HG03045 (cell line): Measurements from ENCODE around the gene OCLN.
A peak's percentile ranks its signal among the peaks of the same experiment; 100 is the strongest.
"Not testable (repeated sequence)": the region's sequence is repeated elsewhere in the genome, so short reads cannot be mapped to it uniquely, and the experiment has no call there.

Experiments
- ATAC-seq: cut with Tn5 transposase; IDR thresholded peaks from one replicate; pipeline ENCODE4 v1.9.1; 2021; ENCODE audit warnings: mild to moderate bottlenecking, moderate library complexity; ENCODE audit not compliant: unreplicated experiment

The OCLN gene, protein sequence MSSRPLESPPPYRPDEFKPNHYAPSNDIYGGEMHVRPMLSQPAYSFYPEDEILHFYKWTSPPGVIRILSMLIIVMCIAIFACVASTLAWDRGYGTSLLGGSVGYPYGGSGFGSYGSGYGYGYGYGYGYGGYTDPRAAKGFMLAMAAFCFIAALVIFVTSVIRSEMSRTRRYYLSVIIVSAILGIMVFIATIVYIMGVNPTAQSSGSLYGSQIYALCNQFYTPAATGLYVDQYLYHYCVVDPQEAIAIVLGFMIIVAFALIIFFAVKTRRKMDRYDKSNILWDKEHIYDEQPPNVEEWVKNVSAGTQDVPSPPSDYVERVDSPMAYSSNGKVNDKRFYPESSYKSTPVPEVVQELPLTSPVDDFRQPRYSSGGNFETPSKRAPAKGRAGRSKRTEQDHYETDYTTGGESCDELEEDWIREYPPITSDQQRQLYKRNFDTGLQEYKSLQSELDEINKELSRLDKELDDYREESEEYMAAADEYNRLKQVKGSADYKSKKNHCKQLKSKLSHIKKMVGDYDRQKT

DNA sequence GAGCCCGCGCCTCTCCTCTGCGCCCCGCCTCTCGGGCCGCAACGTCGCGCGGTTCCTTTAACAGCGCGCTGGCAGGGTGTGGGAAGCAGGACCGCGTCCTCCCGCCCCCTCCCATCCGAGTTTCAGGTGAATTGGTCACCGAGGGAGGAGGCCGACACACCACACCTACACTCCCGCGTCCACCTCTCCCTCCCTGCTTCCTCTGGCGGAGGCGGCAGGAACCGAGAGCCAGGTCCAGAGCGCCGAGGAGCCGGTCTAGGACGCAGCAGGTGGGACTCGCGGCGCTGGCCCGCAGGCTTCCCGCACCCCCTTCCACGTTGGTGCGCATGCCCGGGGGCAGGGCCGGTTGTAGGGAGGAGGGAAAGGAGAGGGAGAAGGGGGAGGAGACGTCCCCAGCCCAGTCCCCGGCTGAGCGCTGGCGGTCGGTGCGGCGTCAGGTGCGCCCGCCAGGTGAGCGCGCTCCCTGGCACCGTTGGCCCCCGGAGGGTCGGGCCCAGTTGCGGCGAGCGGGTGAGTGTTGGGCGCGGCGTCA, at the start of gene OCLN:
TSS of gene OCLN (plus strand) at position 400 of the 532 bp plus-strand sequence. CDS start 11,455 bp downstream, outside the sequence.
- ATAC-seq = no peak

DNA sequence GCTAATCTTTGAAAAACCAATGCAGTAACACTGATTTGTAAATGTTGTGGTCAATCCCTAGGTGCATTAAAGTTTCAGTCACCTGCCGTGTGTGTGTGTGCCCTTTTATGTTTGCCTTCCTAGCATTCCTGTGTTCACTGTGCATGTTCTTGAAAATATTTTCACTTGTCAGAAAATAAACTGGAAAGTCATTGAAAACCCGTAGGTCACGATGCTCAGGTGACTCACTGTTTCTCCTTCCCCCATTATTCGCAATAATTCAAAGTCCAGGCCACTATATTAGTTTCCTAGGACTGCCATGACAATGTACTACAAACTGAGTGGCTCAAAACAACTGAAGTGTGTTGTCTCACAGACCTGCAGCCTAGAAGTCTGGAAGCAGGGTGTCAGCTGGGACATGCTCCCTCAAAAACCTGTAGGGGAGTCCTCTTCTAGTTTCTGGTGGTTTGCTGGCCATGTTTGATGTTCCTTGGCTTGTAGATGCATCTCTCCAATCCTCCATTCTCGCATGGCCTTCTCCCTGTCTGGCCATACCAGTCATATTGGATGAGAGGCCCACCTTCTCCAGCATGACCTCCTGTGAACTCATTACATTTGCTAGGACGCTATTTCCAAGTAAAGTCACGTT, 48.3 kb upstream of the OCLN start:
- ATAC-seq = no peak

DNA sequence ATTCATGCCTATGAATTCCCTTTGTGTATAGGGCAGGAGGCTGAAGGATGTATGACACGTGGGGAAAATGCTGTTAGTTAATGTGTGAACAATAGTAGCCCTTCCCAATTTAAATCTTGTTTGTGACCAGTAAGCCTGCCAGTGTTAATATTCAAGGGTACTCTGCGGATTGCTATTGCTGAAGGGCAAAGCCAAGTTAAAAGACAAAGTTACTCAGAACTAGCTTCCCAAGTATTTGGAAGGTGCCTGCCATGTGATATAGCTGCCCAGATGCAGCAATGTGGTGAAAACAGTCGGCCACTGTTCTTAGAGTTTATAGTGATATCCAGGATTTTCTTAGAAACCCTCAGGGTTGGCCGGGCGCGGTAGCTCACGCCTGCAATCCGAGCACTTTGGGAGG, 43.1 kb upstream of the OCLN start:
- no peak for ATAC-seq

DNA sequence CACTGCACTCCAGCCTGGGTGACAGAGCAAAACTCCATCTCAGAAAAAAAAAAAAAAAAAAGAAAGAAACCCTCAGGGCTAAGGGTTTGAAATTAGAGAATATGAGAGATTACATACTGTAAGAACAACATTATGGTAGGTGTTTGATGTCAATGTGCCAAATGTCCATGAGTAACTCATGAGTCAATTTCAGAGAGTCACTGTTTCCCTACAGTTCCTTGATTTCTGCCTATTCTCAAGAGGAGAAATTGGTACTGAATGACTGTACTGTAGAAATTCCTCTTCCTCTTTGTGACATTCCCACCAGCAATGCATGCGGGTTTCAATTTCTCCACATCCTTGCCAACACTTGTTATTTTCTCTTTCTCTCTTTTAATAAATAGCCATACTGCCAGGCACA, 42.5 kb upstream of the OCLN start:
- ATAC-seq = no peak

DNA sequence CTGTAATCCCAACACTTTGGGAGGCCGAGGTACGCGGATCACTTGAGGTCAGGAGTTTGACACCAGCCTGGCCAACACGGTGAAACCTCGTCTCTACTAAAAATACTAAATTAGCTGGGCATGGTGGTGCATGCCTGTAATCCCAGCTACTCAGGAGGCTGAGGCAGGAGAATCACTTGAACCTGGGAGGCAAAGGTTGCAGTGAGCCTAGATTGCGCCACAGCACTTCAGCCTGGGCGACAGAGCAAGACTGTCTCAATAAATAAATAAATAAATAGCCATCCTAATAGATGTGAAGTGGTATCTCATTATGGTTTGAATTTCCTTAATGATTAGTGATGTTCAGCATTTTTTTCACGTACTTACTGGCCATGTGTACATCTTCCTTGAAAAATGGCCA, 42.1 kb upstream of the OCLN start:
- not testable (repeated sequence) for ATAC-seq

DNA sequence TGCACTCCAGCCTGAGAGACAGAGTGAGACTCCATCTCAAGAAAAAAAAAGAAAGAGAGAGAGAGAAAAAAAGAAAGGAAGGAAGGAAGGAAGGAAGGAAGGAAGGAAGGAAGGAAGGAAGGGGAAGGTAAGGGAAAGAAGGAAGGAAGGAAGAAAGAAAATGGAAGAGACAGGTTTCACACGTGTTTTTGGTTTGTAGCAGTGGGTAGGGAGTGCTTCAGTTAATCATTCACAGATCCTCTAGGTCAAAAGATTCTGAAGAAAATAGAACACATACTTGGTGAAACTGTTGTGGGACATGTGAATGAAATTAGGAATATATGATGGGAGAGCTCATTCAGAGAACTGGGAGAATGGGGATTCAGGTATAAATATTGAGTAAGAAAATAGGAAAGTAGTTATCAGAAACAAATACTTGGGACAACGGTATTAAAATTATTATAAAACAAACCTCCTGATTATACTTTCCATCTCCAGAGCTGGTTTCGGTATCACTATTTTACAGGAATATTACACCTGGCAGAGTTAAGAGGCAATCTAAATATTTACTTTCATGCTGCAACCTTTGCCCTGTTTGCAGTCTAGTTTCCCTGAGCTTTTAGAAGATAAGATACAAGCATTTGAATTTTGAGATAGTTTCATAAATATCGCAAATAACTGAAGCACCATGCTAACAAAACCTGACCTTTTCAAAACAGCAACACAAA, 40.5 kb upstream of the OCLN start:
- ATAC-seq = no peak

DNA sequence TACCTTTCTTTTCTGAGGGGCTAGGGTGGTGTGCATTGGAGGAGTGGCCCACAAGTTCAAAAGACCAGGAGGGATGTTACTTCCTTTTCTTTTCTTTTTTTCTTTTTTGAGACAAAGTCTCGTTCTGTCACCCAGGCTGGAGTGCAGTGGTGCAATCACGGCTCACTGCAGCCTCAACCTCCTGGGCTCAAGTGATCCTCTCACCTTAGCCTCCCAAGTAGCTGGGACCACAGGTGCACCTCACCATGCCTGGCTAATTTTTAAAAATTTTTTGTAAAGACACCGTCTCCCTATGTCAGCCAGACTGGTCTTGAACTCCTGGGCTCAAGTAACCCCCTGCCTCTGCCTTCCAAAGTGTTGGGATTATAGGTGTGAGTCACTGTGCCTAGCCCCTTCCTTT, 39.1 kb upstream of the OCLN start:
- not testable (repeated sequence) for ATAC-seq

DNA sequence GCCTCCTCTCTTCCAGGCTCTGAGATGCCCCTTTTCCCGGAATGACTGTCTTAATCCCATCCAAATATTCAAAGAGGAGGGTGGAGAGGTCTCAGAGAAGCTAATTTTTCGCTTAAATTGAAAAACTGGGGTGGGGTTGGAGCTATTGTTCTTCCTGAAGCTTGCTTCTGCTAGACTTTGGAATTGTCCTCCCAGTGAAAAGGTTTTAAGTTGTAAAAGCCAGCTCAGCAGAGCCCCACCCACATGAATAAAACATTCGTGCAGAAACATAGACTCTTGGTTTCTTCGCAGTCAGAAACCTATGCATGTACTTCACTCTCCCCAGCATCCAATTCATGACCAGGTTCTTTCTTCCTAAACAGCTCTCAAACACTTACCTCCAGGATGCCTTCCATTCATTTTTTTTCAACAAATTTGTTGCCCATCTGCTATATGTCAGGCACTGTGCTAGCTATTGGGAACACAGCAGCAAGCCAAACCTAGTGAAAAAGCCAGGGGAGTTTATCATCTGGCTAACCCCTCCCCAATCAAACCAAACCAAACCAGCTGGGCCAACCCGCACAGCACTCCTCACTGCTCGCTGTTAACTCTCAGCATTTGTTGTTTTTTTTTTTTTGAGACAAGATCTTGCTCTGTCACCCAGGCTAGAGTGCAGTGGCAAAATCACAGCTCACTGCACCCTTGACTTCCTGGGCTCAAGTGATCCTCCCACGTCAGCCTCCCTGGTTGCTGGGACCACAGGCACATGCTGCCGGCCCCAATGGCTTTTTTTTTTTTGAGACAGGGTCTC, 37.9 kb upstream of the OCLN start:
- ATAC-seq = no peak

DNA sequence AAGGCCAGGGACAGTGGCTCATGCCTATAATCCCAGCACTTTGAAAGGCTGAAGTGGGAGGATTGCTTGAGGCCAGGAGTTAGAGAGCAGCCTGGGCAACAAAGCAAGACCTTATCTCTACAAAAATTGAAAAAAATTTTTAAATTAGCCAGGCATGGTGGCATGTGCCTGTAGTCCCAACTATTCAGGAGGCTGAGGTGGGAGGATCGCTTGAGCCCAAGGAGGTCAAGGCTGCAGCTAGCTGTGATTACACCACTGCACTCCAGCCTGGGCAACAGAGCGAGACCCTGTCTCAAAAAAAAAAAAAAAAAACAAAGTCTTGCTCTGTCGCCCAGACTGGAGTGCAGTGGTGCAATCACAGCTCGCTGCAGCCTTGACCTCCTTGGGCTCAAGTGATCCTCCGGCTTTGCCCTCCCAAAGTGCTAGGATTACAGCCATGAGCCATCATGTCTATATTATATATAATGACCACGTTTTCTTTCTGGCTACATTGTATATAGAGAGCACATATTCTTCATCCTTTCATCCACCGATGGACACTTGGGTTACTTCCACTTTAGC, 37.1 kb upstream of the OCLN start:
- not testable (repeated sequence) for ATAC-seq

DNA sequence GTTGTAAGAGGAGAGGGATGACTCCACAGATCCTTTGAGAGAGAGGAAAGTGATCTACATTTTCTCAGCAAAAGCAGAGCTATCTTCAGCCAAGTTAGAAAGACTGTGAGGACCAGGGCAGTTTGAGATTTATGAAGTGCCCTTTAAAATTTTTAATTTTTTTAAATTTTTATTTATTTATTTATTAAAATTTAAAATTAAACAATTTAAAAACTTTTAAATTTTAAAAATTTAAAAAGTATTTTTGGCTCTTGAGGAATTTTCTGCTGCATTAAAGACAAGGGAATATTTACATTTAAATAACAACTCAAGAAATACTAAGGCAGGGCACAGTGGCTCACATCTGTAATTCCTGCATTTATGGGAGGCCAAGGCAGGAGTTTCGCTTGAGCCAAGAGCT, 30.4 kb upstream of the OCLN start:
- no peak for ATAC-seq

DNA sequence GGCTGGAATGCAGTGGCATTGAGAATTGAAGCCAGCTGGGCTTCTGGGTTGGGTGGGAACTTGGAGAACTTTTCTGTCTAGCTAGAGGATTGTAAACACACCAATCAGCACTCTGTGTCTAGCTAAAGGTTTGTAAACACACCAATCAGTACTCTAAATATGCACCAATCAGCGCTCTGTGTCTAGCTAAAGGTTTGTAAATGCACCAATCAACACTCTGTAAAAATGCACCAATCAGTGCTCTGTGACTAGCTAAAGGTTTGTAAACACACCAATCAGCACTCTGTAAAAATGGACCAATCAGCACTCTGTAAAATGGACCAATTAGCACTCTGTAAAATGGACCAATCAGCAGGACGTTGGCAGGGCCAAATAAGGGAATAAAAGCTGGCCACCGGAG, 26.2 kb upstream of the OCLN start:
- ATAC-seq = not testable (repeated sequence)

DNA sequence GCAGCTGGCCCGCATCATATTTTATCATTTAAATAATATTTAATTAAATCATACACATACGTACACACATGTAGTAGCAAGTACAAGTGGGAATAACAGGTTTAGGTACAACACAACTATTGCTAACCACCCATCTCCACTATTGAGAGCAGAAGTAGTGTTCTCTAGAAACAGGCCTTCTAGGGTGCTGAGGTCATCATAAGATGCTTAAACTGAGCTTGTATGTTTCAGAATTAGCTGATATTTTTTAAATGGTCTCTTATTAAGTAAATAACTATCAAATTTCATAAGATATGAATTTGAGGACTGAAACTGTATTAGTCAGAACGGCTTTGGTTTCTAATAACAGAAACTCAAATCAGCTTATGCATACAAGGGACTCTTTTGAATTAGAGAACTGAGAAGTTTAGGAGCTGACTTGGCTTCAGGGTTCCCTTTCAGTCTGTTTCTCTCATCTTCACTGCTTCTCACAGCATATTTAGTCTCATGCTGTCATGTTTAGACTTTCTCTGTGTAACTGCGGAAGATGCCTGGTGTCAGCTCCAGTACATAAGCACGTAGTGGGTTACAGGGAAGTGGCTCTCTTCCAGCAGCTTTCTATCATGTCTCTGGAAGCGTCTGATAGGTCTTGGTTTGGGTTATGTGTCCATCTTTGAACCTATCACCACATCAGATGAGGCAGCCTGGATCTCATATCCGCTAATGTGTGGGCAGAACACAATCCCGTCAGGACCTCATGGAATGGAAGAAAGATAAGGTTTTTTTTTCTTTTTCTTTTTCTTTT, 25.0 kb upstream of the OCLN start:
- peak; percentile 97 for ATAC-seq

DNA sequence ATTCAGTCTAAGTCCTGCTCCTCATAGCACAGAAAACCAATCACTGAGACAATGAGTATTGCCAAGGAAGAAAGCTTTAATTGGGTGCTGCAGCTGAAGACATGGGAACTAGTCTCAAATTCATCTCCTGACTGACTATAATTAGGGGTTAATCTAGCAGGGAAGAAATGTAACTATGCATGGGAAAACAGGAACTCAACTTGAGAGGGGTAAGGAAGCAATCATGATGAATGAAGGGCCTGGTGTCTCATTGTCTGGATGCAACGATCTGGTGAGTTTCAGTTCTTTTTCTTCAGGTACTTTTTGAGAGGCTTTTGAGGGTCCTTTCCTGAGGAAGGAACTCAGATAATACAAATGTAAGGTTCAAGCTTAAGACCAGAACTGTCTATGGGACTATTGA, 24.0 kb upstream of the OCLN start:
- ATAC-seq = no peak

DNA sequence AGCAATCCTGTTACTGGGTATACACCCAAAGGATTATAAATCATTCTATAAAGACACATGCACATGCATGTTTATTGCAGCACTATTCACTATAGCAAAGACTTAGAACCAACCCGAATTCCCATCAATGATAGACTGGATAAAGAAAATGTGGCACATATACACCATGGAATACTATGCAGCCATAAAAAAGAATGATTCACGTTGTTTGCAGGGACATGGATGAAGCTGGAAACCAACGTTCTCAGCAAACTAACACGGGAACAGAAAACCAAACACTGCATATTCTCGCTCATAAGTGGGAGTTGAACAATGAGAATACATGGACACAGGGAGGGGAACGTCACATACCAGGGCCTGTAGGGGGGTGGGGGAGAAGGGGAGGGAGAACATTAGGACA, 21.1 kb upstream of the OCLN start:
- ATAC-seq = not testable (repeated sequence)

DNA sequence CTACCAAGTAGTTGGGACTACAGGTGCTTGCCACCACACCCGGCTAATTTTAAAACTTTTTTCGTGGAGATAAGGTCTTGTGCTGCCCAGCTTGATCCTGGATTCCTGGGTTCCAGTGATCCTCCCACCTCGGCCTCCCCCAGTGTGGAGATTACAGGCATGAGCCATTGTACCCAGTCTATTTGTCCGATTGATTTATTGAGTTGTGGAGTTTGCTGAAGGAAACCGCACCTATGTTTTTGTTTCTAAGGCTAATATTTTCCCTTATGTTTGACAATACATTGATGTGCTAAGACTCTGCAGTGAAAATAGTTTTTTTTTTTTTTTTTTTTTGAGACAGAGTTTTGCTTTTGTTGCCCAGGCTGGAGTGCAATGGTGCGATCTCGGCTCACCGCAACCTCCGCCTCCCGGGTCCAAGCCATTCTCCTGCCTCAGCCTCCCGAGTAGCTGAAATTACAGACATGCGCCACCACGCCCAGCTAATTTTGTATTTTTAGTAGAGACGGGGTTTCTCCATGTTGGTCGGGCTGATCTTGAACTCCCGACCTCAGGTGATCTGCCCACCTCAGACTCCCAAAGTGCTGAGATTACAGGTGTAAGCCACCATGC, 20.0 kb upstream of the OCLN start:
- not testable (repeated sequence) for ATAC-seq

DNA sequence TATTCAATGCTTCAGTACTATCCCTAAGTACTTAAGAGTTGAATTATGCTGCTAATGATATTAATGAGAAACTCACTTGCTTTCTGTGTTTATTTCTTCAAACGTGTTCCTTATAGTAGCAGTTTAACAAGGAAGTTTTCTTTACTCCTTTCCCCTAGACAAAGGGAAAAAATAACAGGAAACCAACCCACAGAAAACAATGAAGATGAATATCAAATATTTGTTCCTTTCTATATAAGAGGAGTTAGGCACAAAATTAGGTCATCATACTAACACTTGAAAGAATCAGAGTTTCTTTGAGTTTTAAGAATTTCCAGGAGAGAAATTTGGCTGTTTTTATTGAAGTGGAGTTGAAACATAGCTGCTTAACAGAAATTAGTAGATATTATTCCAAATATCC, 15.4 kb upstream of the OCLN start:
- ATAC-seq = no peak

DNA sequence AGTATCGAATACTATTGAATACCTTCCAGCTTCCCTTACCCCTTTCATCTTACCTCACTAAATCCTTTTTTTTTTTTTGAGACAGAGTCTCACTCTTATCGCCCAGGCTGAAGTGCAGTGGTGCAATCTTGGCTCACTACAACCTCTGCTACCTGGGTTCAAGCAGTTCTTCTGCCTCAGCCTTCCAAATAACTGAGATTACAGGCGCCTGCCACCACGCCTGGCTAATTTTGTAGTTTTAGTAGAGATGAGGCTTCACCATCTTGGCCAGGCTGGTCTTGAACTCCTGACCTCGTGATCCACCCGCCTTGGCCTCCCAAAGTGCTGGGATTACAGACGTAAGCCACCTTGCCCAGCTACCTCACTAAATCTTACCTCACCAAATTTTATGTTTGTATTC, 14.3 kb upstream of the OCLN start:
- not testable (repeated sequence) for ATAC-seq

DNA sequence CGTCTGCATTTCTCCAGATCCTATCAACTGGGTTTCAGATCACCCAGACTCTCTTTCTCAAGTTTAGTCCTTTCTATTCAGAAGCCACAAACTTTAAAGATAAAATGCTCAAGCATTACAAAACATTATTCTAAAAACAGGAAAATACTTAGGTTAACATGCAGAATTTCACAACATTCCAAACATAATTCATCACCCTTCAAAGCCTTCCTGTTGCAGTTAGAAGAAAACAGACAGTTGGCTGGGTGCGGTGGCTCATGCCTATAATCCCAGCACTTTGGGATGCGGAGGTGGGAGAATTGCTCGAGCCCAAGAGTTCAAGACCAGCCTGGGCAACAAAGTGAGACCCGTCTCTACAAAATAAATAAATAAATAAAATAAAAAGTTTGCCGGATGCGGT, 7.7 kb upstream of the OCLN start:
- no peak for ATAC-seq

DNA sequence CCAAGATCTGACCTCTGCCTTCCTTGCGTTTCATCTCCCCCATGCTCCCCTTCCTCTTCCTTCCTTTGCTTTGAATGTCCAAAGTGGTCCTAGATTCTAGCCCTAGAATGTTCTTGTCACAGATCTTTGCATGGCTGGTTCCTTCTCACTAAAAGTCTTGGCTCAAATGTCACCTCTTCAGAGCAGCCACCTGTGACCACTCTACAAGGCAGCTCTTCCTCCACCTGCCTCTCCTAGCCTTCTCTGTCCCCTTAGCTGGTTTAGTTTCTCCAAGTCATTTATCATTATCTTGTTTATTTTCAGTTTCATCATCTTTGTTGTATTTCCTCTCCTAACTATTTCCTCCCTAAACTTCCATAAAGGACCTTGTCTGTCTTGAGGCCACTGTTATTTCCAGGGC, 7.1 kb upstream of the OCLN start:
- no peak for ATAC-seq
